ENCODE measurements around the gene RAB3C. TPM values are rescaled to one million over a fixed set of nuclear protein-coding genes. Genes with fewer than 3 reads are reported as not detected.

RAB3C gene
- total RNA-seq, 4 donors from 2014 or later: 1.1 to 2.7 (median 1.2) TPM; not detected in 1

DNA sequence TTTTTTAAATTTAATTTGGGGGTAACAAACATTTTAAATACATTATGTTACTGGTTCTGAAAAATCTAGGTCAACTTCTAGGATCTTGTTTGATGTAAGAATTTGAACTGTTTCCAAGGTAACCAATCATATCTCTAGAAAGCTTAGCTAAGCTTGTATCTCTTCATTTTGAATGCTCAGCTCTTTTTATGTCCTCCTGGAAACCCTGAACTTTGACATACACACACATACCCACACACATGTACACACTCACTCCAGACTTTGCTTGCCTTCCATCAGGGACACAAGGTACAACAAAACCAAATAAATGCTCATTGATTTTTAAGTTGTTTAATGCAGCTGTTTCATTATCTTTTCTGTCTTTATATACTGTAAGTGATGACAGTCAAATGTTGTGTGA, 178.5 kb downstream of the RAB3C start:
- H3K9me3 ChIP-seq: no peaks in the 10 kb centered on the region
- no peak for TF ChIP-seq POLR2A (IDR thresholded peaks at IDR 0.05)
- TF ChIP-seq, protein P1, sequence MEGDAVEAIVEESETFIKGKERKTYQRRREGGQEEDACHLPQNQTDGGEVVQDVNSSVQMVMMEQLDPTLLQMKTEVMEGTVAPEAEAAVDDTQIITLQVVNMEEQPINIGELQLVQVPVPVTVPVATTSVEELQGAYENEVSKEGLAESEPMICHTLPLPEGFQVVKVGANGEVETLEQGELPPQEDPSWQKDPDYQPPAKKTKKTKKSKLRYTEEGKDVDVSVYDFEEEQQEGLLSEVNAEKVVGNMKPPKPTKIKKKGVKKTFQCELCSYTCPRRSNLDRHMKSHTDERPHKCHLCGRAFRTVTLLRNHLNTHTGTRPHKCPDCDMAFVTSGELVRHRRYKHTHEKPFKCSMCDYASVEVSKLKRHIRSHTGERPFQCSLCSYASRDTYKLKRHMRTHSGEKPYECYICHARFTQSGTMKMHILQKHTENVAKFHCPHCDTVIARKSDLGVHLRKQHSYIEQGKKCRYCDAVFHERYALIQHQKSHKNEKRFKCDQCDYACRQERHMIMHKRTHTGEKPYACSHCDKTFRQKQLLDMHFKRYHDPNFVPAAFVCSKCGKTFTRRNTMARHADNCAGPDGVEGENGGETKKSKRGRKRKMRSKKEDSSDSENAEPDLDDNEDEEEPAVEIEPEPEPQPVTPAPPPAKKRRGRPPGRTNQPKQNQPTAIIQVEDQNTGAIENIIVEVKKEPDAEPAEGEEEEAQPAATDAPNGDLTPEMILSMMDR (IDR thresholded peaks at IDR 0.05): no peak
- no peak overlapping the region for H3K4me3 ChIP-seq
- H3K4me1 ChIP-seq: peaks cover 0 to 8% (median 0%) of the 10 kb centered on the region in 4 donors
- H3K36me3 ChIP-seq: no peaks in the 10 kb centered on the region
- H3K27me3 ChIP-seq: no peaks in the 10 kb centered on the region
- H3K27ac ChIP-seq: no peak overlapping the region
- DNase-seq: no peak

DNA sequence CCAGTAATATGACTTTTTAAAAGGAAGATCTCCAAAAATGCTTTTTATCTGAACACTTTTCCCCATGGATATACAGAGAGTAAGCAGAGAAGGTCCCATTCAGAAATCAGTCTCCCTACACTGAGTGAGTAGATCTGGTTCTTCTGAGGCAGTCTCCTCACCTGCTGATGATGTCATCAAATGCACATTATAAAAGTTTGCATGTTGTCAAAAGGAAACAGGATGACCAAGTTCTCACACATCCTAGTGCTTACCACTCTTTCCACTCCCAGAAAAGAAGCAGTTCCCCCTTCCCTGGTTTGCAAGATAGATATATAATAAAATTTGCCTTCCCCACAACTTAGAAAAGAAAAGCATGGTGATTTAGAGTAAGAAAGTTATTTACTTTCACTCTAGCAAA, 180.5 kb downstream of the RAB3C start:
- no peaks in the 10 kb centered on the region for H3K9me3 ChIP-seq
- H3K27ac ChIP-seq: no peak overlapping the region
- TF ChIP-seq POLR2A (IDR thresholded peaks at IDR 0.05): no peak
- TF ChIP-seq, protein P1 (IDR thresholded peaks at IDR 0.05): no peak

DNA sequence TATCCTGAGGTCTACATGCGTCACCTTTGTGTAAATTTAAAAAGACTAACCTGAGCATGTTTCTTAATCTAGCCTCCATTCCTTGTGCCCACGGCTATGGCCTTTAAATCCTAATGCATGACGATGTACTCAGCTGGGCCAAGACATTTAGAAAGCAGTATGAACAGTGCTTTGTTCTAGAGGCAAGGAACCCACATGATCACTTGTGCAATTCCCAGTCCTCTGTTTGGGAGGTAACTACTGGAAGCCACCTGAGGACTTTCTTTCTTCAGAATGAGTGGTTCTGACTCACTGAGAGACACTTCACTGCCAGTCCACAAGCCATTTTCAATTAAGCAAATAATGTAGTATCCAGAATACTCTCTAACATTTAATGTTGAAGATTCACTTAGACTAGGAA, 181.3 kb downstream of the RAB3C start:
- Histone ChIP-seq H3K9me3 (no peaks in the 10 kb centered on the region), H3K4me1 (peaks cover 0 to 8% (median 0%) of the 10 kb centered on the region in 4 donors), H3K4me3 (no peak overlapping the region), H3K27ac (no peak overlapping the region), H3K27me3 (no peaks in the 10 kb centered on the region), H3K36me3 (no peaks in the 10 kb centered on the region)
- no peak for DNase-seq
- TF ChIP-seq, protein P1 (IDR thresholded peaks at IDR 0.05): no peak

More for the DNA sequence above, 180.5 kb downstream of the RAB3C start:
- no peaks in the 10 kb centered on the region for H3K27me3 ChIP-seq
- DNase-seq: no peak
- no peak overlapping the region for H3K4me3 ChIP-seq
- H3K4me1 ChIP-seq: peaks cover 0 to 8% (median 0%) of the 10 kb centered on the region in 4 donors
- H3K36me3 ChIP-seq: no peaks in the 10 kb centered on the region

DNA sequence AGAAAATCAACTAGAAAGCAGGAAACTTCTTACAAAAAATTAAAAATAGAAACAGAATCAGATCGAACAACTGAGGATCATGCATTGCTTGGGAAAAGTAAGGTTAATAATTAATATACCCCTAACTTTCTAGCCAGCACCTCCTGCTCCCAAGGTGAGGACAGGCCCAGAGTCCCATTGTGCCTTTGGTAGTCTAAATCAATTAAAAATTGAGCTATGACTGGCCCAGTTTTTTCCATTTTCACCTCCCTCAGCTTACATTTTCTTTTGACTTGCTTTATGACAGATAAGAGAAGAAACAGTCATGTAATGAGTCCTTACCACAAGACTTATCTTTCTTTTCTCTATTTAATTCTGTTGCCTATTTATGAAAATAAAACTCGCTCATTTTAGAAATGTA, 182.2 kb downstream of the RAB3C start:
- no peak for TF ChIP-seq POLR2A (IDR thresholded peaks at IDR 0.05)
- TF ChIP-seq, protein P1 (IDR thresholded peaks at IDR 0.05): no peak
- no peak for DNase-seq

DNA sequence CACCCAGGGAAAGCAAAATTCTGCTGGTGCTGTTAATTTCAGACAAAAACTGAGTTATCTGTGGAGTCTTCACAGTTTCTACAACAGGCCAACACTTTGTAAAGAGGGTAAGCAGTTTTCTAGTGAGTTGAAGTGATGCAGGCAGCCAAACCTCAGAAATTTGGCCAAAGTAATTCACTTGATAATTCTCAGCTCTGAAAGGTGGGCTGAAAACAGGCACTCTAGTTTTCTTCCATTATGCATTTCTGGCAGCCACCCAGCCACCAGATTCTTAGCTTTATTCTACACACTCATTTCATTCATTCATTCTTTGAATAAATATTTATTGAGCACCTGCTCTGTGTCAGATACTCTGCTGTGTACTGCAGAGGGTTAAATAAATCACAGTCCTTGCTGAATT, 184.2 kb downstream of the RAB3C start:
- Histone ChIP-seq H3K9me3 (no peaks in the 10 kb centered on the region), H3K27ac (no peak overlapping the region), H3K4me1 (peaks cover 0 to 3% (median 0%) of the 10 kb centered on the region in 4 donors), H3K27me3 (no peaks in the 10 kb centered on the region), H3K36me3 (no peaks in the 10 kb centered on the region), H3K4me3 (no peak overlapping the region)
- DNase-seq: no peak
- TF ChIP-seq POLR2A (IDR thresholded peaks at IDR 0.05): no peak

More for the DNA sequence above, 182.2 kb downstream of the RAB3C start:
- no peak overlapping the region for H3K27ac ChIP-seq
- H3K4me1 ChIP-seq: peaks cover 0 to 3% (median 0%) of the 10 kb centered on the region in 4 donors
- no peaks in the 10 kb centered on the region for H3K9me3 ChIP-seq
- no peaks in the 10 kb centered on the region for H3K27me3 ChIP-seq
- no peak overlapping the region for H3K4me3 ChIP-seq
- H3K36me3 ChIP-seq: no peaks in the 10 kb centered on the region

DNA sequence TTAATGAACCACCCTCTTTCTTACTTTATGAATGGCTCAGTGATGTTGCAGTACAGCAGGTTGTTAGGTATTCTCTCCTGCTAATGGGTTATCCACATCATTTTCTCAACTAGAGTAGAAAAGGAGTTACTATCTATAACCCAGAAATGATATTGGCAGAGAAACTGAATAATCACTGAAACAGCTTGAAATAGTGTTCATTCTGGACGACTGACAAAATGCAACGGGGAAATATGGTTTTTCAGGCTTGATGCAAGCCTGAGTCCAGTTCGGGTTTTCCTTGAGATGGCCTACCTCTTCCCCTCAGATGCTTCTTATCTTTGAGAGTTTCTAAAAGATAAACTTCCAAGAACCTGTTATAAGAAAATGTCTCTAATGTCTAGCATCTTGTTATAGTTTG, 187.3 kb downstream of the RAB3C start:
- no peak for DNase-seq
- TF ChIP-seq, protein P1 (IDR thresholded peaks at IDR 0.05): no peak
- TF ChIP-seq POLR2A (IDR thresholded peaks at IDR 0.05): no peak
- H3K9me3 ChIP-seq: no peaks in the 10 kb centered on the region
- H3K27me3 ChIP-seq: no peaks in the 10 kb centered on the region
- no peak overlapping the region for H3K4me3 ChIP-seq
- peaks cover 0 to 4% (median 0%) of the 10 kb centered on the region in 4 donors for H3K4me1 ChIP-seq
- no peaks in the 10 kb centered on the region for H3K36me3 ChIP-seq
- no peak overlapping the region for H3K27ac ChIP-seq

Measured in Peyer's patch (tissue), 4 donors.